Thyroid gland (tissue), 4 donors: ENCODE results near the gene ST8SIA2. TPM values are rescaled to one million over a fixed set of nuclear protein-coding genes. Genes with fewer than 3 reads are reported as not detected.
"Not testable (repeated sequence)": the region's sequence is repeated elsewhere in the genome, so short reads cannot be mapped to it uniquely, and the experiment has no call there.

ENCODE experiments used
- DNase-seq, 2 donors: peaks; one replicate each; pipeline ENCODE4 v3.0.0-alpha.2; 2019
- H3K27ac ChIP-seq, 3 donors: fragments of 200-600 bp; sonication (generic); 1 replicate in 2 of 3; 2 replicates in 1 of 3; pipeline ENCODE4 v1.5.1; 2016 to 2019; ENCODE audit warnings: mild to moderate bottlenecking in 1 of 3, moderate library complexity in 1 of 3
- H3K27me3 ChIP-seq: fragments of 200-600 bp; sonication (generic); one replicate; pipeline ENCODE4 v1.5.1; 2019
- H3K36me3 ChIP-seq, 2 donors: fragments of 200-600 bp; sonication (generic); one replicate each; pipeline ENCODE4 v1.5.1; 2016 to 2019
- H3K4me1 ChIP-seq, 2 donors: fragments of 200-600 bp; sonication (generic); one replicate each; pipeline ENCODE4 v1.5.1; 2017 to 2019
- H3K4me3 ChIP-seq, 3 donors: fragments of 200-600 bp; sonication (generic); replicated peaks in 1 of 3; 1 replicate in 2 of 3; 2 replicates in 1 of 3; pipeline ENCODE4 v1.5.1; 2016; ENCODE audit warnings: mild to moderate bottlenecking in 1 of 3
- H3K9me3 ChIP-seq: fragments of 200-600 bp; sonication (generic); one replicate; pipeline ENCODE4 v1.5.1; 2017
- CTCF ChIP-seq, 6 experiments: fragments of 200-600 bp in 3 of 6; fragments of 450-650 bp in 3 of 6; sonication (generic) in 3 of 6; IDR thresholded peaks; one replicate each; pipeline ENCODE4 v1.5.1; 2016 to 2019; ENCODE audit warnings: antibody characterized with exemption in 6 of 6, mild to moderate bottlenecking in 2 of 6, inconsistent platforms in 1 of 6, moderate library complexity in 1 of 6
- POLR2A ChIP-seq, 2 donors: fragments of 450-650 bp; IDR thresholded peaks; one replicate each; pipeline ENCODE4 v1.6.1; 2017; ENCODE audit warnings: antibody characterized with exemption in 2 of 2, mild to moderate bottlenecking in 2 of 2, moderate library complexity in 1 of 2
- WGBS, 2 donors: methylation state at CpG; one replicate each; pipeline ENCODE4 v1.1.5; 2017; 5-methylcytosine and 5-hydroxymethylcytosine counted together
- intact Hi-C: fragments of 100-400 bp; cut with DNase I; formaldehyde crosslinking; loops from one replicate; pipeline ENCODE4 v1.15.1; 2023
- total RNA-seq, 4 donors: library from RNA; depleted of rRNA; stranded (reverse); fragments of >200 nt; gene quantifications; one replicate each; pipeline ENCODE4 v1.2.3, GENCODE V29; 2016

The ST8SIA2 gene
- total RNA-seq, 4 donors from 2014 or later = under 0.01 to 4.3 TPM; not detected in 2

- H3K27me3 ChIP-seq = no peaks in the 10 kb centered on the region
- TF ChIP-seq POLR2A (IDR thresholded peaks at IDR 0.05) (no peak), CTCF (IDR thresholded peaks at IDR 0.05) (no peak)
- DNase-seq = no peak
- WGBS, 2 donors = 86 to 89% methylated on average over 3 of the region's 3 CpGs
- H3K27ac ChIP-seq = no peak overlapping the region
- H3K9me3 ChIP-seq = no peaks in the 10 kb centered on the region
- intact Hi-C loops = no loop called here
- no peaks in the 10 kb centered on the region for H3K4me1 ChIP-seq
- no peak overlapping the region for H3K4me3 ChIP-seq
- no peaks in the 10 kb centered on the region for H3K36me3 ChIP-seq
Observed at GRCh38 chr15:92468991-92469390, 75.3 kb downstream of the ST8SIA2 start.

- Histone ChIP-seq H3K27me3 (no peaks in the 10 kb centered on the region), H3K9me3 (no peaks in the 10 kb centered on the region), H3K36me3 (no peaks in the 10 kb centered on the region), H3K4me3 (no peak overlapping the region), H3K4me1 (no peaks in the 10 kb centered on the region), H3K27ac (no peak overlapping the region)
- no peak for DNase-seq
- intact Hi-C loops = no loop called here
- TF ChIP-seq CTCF (IDR thresholded peaks at IDR 0.05) (no peak), POLR2A (IDR thresholded peaks at IDR 0.05) (no peak)
Observed at GRCh38 chr15:92471288-92471687, 77.6 kb downstream of the ST8SIA2 start.

DNA sequence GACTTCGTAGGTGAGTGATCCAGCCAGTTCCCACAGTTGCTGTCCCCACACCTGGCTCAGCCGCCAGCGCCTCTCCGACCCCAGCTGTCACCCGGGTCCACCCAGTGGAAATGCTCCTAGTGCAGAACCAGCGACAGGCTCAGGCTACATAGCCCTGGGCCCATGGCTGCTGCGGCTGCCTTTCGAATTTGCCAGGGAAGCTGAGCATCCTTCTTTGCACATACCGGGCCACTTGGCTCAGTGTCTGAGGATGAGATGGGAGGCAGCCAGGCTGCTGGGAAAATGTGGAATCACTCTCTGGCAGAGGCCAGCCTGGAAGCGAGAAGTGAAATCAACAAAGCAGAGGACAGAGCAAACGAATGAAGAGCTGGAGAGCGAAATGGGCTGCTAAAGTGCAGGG lies 80.1 kb downstream of the ST8SIA2 start:
- no peak for DNase-seq
- intact Hi-C loops = no loop called here
- no peak overlapping the region for H3K27ac ChIP-seq
- H3K9me3 ChIP-seq = no peaks in the 10 kb centered on the region
- no peaks in the 10 kb centered on the region for H3K4me1 ChIP-seq
- no peak overlapping the region for H3K4me3 ChIP-seq
- 78 to 83% methylated on average over 12 of the region's 12 CpGs for WGBS, 2 donors
- H3K36me3 ChIP-seq = no peaks in the 10 kb centered on the region
- H3K27me3 ChIP-seq = no peaks in the 10 kb centered on the region
- TF ChIP-seq CTCF (IDR thresholded peaks at IDR 0.05) (no peak), POLR2A (IDR thresholded peaks at IDR 0.05) (no peak)

GRCh38 chr15:92479730-92480129 lies 86.0 kb downstream of the ST8SIA2 start:
- 84 to 93% methylated on average over 2 of the region's 2 CpGs for WGBS, 2 donors

DNA sequence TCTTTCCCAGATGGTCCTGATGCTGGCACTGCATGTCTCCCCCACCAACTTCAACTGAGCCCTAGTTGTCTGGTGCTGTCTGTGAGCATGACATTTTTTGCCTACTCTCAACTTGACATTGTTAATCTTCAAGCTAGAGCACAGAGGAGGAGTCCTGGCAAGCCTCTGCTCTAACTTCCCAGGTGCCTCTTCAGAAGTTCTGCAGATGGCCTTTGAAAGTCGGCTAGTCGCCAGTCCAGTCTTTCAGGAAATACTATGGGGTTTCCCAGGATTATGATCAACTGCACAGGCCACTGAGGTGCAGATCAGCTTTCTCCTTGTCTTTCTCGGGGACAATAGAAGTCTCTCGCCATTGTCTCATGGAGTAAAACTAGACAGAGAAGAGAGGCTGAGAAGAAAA lies 86.7 kb downstream of the ST8SIA2 start:
- Histone ChIP-seq H3K27me3 (no peaks in the 10 kb centered on the region), H3K36me3 (no peaks in the 10 kb centered on the region), H3K9me3 (no peaks in the 10 kb centered on the region), H3K4me3 (no peak overlapping the region), H3K4me1 (no peaks in the 10 kb centered on the region), H3K27ac (no peak overlapping the region)
- WGBS, 2 donors = 54 to 69% methylated on average over 4 of the region's 4 CpGs
- no peak for DNase-seq
- TF ChIP-seq CTCF (IDR thresholded peaks at IDR 0.05) (no peak), POLR2A (IDR thresholded peaks at IDR 0.05) (no peak)
- intact Hi-C loops = no loop called here

More at GRCh38 chr15:92479730-92480129, 86.0 kb downstream of the ST8SIA2 start:
- H3K4me3 ChIP-seq, H3K4me1 ChIP-seq, intact Hi-C loops, DNase-seq, H3K27me3 ChIP-seq, H3K36me3 ChIP-seq, H3K9me3 ChIP-seq, H3K27ac ChIP-seq: not testable (repeated sequence)

DNA sequence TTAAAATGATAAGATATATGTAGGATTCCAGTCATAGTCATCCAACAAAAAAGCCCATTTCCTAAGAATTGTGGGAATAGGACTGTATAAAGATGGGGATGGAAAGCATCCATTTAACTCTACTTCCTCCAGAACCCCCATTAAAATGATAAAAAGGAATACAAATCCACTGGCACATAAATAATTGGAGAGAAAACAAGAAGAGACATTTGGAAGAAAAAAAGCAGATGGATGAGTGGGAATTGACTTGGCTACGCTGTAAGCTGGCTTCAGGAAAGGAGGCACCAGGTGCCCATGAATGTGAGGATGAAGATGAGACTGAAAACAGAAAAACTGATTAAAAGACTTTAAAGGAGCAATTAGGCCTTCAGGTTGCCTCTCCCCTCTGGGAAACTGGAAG lies 91.8 kb downstream of the ST8SIA2 start:
- 95 to 96% methylated on average over 1 of the region's 1 CpG for WGBS, 2 donors
- Histone ChIP-seq H3K4me1 (no peaks in the 10 kb centered on the region), H3K27ac (no peak overlapping the region), H3K27me3 (no peaks in the 10 kb centered on the region), H3K9me3 (no peaks in the 10 kb centered on the region), H3K4me3 (no peak overlapping the region), H3K36me3 (no peaks in the 10 kb centered on the region)
- no peak for DNase-seq
- TF ChIP-seq CTCF (IDR thresholded peaks at IDR 0.05) = no peak
- TF ChIP-seq POLR2A (IDR thresholded peaks at IDR 0.05) = no peak
- intact Hi-C loops = no loop called here
